Measurements from ENCODE around the gene FIG4.

DNA sequence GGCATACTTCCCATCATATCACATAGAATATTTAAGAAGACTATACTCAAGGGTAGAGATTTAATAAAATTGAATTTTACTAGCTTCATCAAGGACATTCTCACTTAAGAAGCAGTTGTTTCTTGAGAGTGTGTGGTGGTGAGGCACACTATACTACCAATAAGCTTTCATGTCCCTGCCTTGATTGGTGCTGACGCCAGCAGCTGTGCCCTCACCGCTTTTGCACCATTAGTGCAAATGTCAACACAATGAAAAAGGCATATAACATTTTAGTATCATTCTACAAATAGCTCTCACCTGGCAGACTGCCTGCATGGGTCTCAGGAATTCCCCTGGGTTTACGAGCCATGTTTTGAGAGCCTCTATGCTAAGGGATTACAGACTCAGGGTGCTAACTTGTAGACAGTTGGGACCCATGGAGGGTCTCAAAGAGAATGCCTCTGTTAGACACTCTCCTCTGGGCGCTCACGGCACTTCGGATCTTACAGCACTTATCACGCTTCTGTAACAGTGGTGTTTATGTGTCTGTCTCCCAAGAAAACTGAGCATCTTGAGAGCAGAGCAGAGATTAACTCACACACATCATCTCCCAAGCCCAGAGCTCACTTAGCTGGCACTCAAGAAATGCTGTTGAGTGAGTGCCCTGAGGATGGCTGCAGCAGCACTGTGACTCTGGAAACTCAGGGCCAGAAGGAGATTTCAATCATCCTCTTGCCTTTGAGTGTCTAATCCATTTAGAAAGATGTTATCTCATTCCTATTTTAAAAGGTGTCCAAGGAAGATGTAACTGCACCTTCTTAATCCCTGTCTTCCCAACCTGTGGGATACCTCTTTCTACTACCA, 143.7 kb downstream of the FIG4 start:
- TF ChIP-seq CTCF (IDR thresholded peaks at IDR 0.05) (no peak), POLR2A (IDR thresholded peaks at IDR 0.05) (no peak), EP300 (IDR thresholded peaks at IDR 0.05) (no peak)

All from stomach (tissue), 4 donors.